PFSK-1 (cell line): ENCODE data around the gene IL4R.

Experiments used
- FOXP2 ChIP-seq: optimal IDR thresholded peaks from 2 replicates; pipeline ENCODE3; 2011; ENCODE audit warnings: borderline replicate concordance, control low read depth, inconsistent platforms; ENCODE audit not compliant: insufficient read depth; ENCODE audit errors: extremely low read length, extremely low read depth
- POLR2AphosphoS5 ChIP-seq: IDR thresholded peaks from 2 replicates; pipeline ENCODE4 v1.6.1; 2012; ENCODE audit warnings: low read depth, mild to moderate bottlenecking, control low read depth, low read length, moderate library complexity
- REST ChIP-seq, 2 experiments: IDR thresholded peaks; 2 replicates each; pipeline versions ENCODE4 v1.6.1 to v1.8.0; 2011 to 2012; ENCODE audit warnings: low read depth in 2 of 2, low read length in 2 of 2, control low read depth in 1 of 2, inconsistent platforms in 1 of 2, mild to moderate bottlenecking in 1 of 2, moderate library complexity in 1 of 2; ENCODE audit not compliant: insufficient read depth in 1 of 2
- SIN3A ChIP-seq: IDR thresholded peaks from 2 replicates; pipeline ENCODE4 v1.6.1; 2012; ENCODE audit warnings: mild to moderate bottlenecking, low read length, moderate library complexity, borderline replicate concordance; ENCODE audit not compliant: insufficient read depth
- TAF1 ChIP-seq: IDR thresholded peaks from 2 replicates; pipeline ENCODE4 v1.6.1; 2012; ENCODE audit warnings: low read length, control low read depth, borderline replicate concordance; ENCODE audit not compliant: insufficient read depth

- no peak for TF ChIP-seq POLR2AphosphoS5
- TF ChIP-seq TAF1 = no peak
- no peak for TF ChIP-seq REST (IDR thresholded peaks at IDR 0.05; ENCODE audit: insufficient read depth in 1 of 2, low read depth in 2 of 2, low read length in 2 of 2)
- TF ChIP-seq SIN3A = no peak
- TF ChIP-seq FOXP2 = no peak
Observed at GRCh38 chr16:27321013-27321915, 7.5 kb downstream of the IL4R start.
